Activated CD4-positive, CD25-positive, alpha-beta regulatory T cell (primary cell): ENCODE measurements around the gene TXNDC2.

Experiments
- DNase-seq, 4 experiments: peaks; one replicate each; lab custom pipeline; 2025; lab: John Stamatoyannopoulos, UW

The TXNDC2 gene

DNA sequence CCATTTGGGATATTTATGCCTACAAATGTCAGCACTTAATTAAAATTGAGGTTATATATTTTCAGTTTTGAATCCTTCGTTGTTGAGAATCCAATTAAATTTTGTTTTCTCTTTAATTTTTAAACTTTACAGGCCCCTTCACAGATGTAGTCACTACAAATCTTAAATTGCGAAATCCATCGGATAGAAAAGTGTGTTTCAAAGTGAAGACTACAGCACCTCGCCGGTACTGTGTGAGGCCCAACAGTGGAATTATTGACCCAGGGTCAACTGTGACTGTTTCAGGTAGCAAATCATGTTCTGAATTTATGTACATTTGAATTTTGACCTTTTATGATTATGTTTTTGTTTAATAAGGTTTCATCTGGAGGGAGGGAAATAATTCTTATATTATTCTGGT lies 45.9 kb downstream of the TXNDC2 start:
- DNase-seq, result no peak

DNA sequence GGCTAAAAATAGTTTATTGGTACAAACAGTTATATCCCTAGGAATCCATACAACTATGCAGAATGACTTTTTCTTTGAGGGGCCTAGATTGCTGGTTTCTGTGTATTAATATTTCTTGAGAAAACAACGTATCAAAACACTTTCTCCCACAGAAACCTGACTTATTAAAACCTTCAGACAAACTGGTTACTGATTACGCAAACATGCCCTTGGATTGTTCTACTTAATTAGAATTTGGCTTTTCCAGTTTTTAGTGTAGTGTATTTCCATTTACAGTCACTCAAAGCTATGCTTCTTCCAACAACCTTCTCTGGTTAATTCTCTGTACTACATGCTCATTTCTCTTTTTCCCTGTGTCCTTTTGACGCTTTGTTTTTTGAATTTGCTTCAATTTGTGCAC lies 48.1 kb downstream of the TXNDC2 start:
- no peak for DNase-seq

DNA sequence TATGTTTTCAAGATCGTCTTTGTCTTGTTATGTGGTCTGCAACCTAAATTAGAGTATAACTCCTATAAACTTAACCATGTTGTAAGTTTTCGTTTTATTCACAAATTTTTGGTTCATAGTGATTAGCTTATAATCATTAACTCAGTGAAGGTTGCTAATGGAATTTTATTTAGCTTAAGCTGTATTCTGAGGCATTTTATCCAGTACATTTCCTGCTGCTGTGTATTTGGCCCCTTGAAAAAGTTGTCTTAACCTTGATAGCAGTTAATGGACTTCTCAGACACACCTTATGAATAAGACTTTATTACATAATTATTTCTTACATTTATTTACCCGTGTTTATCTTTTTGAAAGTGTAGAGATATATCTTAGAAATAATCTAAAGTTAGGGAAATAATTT lies 48.5 kb downstream of the TXNDC2 start:
- DNase-seq, result no peak
